Measurements from ENCODE around the gene MINAR1.

GRCh38 chr15:79454063-79454462 is 21.9 kb downstream of the MINAR1 start:
- TF ChIP-seq EZH2 (IDR thresholded peaks at IDR 0.05; ENCODE audit: insufficient read depth, poor library complexity, severe bottlenecking) (no peak), EZH2phosphoT487 (IDR thresholded peaks at IDR 0.05; ENCODE audit: insufficient read depth, low read depth) (no peak)
